Spleen (tissue), 11 donors: Measurements from ENCODE around the gene TRERF1. TPM values are rescaled to one million over a fixed set of nuclear protein-coding genes. Genes with fewer than 3 reads are reported as not detected.

Experiments used
- DNase-seq: peaks from one replicate; pipeline ENCODE4 v3.0.0-alpha.2; 2020
- H3K27ac ChIP-seq, 8 donors: fragments of 200-600 bp; sonication (generic) in 7 of 8; 1 replicate in 4 of 8; 2 replicates in 4 of 8; pipeline versions ENCODE4 v1.5.0 to v1.8.0; 2016 to 2021; ENCODE audit warnings: inconsistent platforms in 4 of 8, mild to moderate bottlenecking in 4 of 8, moderate library complexity in 1 of 8
- H3K27me3 ChIP-seq, 7 donors: fragments of 200-600 bp; sonication (generic) in 6 of 7; replicated peaks in 1 of 7; 1 replicate in 4 of 7; 2 replicates in 3 of 7; pipeline versions ENCODE4 v1.5.0 to v1.8.0; 2016 to 2021; ENCODE audit warnings: inconsistent platforms in 3 of 7, mild to moderate bottlenecking in 1 of 7
- H3K36me3 ChIP-seq, 6 donors: fragments of 200-600 bp; sonication (generic) in 5 of 6; 1 replicate in 4 of 6; 2 replicates in 2 of 6; pipeline versions ENCODE4 v1.5.0 to v1.8.0; 2016 to 2021; ENCODE audit warnings: inconsistent platforms in 2 of 6
- H3K4me1 ChIP-seq, 6 donors: fragments of 200-600 bp; sonication (generic) in 5 of 6; 1 replicate in 3 of 6; 2 replicates in 3 of 6; pipeline versions ENCODE4 v1.5.0 to v1.8.0; 2016 to 2021; ENCODE audit warnings: inconsistent platforms in 3 of 6
- H3K4me3 ChIP-seq, 8 donors: fragments of 200-600 bp; sonication (generic) in 7 of 8; 1 replicate in 4 of 8; 2 replicates in 4 of 8; pipeline versions ENCODE4 v1.5.0 to v1.8.0; 2016 to 2021; ENCODE audit warnings: inconsistent platforms in 4 of 8, mild to moderate bottlenecking in 4 of 8, moderate library complexity in 2 of 8
- H3K9me3 ChIP-seq, 8 donors: fragments of 200-600 bp; sonication (generic) in 7 of 8; 1 replicate in 4 of 8; 2 replicates in 4 of 8; pipeline versions ENCODE4 v1.5.0 to v1.8.0; 2016 to 2021; ENCODE audit warnings: inconsistent platforms in 4 of 8
- CTCF ChIP-seq, 11 experiments: fragments of 200-600 bp in 7 of 11; fragments of 450-650 bp in 4 of 11; sonication (generic) in 4 of 11; IDR thresholded peaks in 8 of 11; conservative IDR thresholded peaks in 3 of 11; 1 replicate in 7 of 11; 2 replicates in 4 of 11; pipeline versions ENCODE4 v1.4.0 to v1.8.0; 2016 to 2021; ENCODE audit warnings: antibody characterized with exemption in 11 of 11, inconsistent platforms in 4 of 11, mild to moderate bottlenecking in 1 of 11
- POLR2A ChIP-seq, 3 donors: fragments of 450-650 bp; IDR thresholded peaks; one replicate each; pipeline ENCODE4 v1.5.1; 2017; ENCODE audit warnings: antibody characterized with exemption in 3 of 3, mild to moderate bottlenecking in 1 of 3
- POLR2AphosphoS5 ChIP-seq, 3 donors: sonication (generic); formaldehyde crosslinking; IDR thresholded peaks; one replicate each; pipeline ENCODE4 v1.5.1; 2017; ENCODE audit warnings: antibody characterized with exemption in 3 of 3
- WGBS, 5 donors: extraction: QIAGEN DNeasy Blood & Tissue Kit in 3 of 5; methylation state at CpG; one replicate each; pipeline versions ENCODE4 v1.1.5 to v1.1.7; 2013 to 2018; 5-methylcytosine and 5-hydroxymethylcytosine counted together
- intact Hi-C: fragments of 100-400 bp; cut with DNase I; formaldehyde crosslinking; loops from one replicate; pipeline ENCODE4 v1.15.0; 2023; ENCODE audit warnings: low total_unique reads
- polyA plus RNA-seq, 3 donors: library from polyadenylated mRNA; stranded (reverse); fragments of 200-250 nt; gene quantifications; one replicate each; pipeline ENCODE4 v1.2.1, GENCODE V29; 2013
- total RNA-seq, 7 donors: library from RNA; depleted of rRNA in 3 of 7; stranded (reverse); fragments of >200 nt in 3 of 7; fragmentation: NEBNext Ultra II Directional in 4 of 7; extraction: Animal tissue kit (Norgen Biotek cat#: 25700) in 4 of 7; gene quantifications; one replicate each; pipeline versions ENCODE4 v1.1.0 to v1.2.1, GENCODE V29; 2016 to 2021
- donor health status: healthy with polysubstance abuse.
- donor health status: DM: no; HTN: no; CAD: no; lungs with moderate emphysema.
- donor health status: DM: no; HTN: no; CAD: no.
- donor health status: Bipolar disorder and iron deficiency.
- donor health status: healthy.
- donor health status: DM: no; HTN: no; CAD: no.
- donor health status: DM: yes; HTN: yes; CAD: no.

The TRERF1 gene
- total and polyA plus RNA-seq, 10 donors, result 1.5 to 16.9 (median 12.4) TPM

GRCh38 chr6:42390228-42390934 is 61.3 kb downstream of the TRERF1 start:
- Histone ChIP-seq H3K4me1 (peaks cover 12 to 97% (median 72%) of the 10 kb centered on the region in 6 donors), H3K27ac (peak overlapping the region; percentile 64 to 91 (median 78)), H3K4me3 (peak overlapping the region in 1 of 8 donors; percentile 10), H3K36me3 (no peaks in the 10 kb centered on the region), H3K9me3 (no peaks in the 10 kb centered on the region), H3K27me3 (no peaks in the 10 kb centered on the region)
- intact Hi-C loops, result no loop called here
- TF ChIP-seq POLR2AphosphoS5 (IDR thresholded peaks at IDR 0.05) (peak in 2 of 3 donors; percentile 27 to 89), CTCF (IDR thresholded peaks at IDR 0.05 in 8 of 11, conservative IDR thresholded peaks at IDR 0.05 in 3 of 11) (peak in 1 of 11 experiments; percentile 13), POLR2A (IDR thresholded peaks at IDR 0.05) (no peak)
- 52 to 70% (median 65%) methylated on average over 17 of the region's 17 CpGs for WGBS, 5 donors
- DNase-seq, result no peak

GRCh38 chr6:42389736-42390135 is 62.0 kb downstream of the TRERF1 start:
- H3K4me1 ChIP-seq, result peaks cover 10 to 97% (median 67%) of the 10 kb centered on the region in 6 donors
- DNase-seq, result no peak
- TF ChIP-seq CTCF (IDR thresholded peaks at IDR 0.05 in 8 of 11, conservative IDR thresholded peaks at IDR 0.05 in 3 of 11) (no peak), POLR2A (IDR thresholded peaks at IDR 0.05) (no peak), POLR2AphosphoS5 (IDR thresholded peaks at IDR 0.05) (no peak)

GRCh38 chr6:42388046-42388445 is 63.7 kb downstream of the TRERF1 start:
- intact Hi-C loops, result no loop called here
- Histone ChIP-seq H3K9me3 (no peaks in the 10 kb centered on the region), H3K27ac (peak overlapping the region in 4 of 8 donors; percentile 80 to 91 (median 84)), H3K36me3 (no peaks in the 10 kb centered on the region), H3K4me1 (peaks cover 8 to 80% (median 51%) of the 10 kb centered on the region in 6 donors), H3K27me3 (no peaks in the 10 kb centered on the region), H3K4me3 (no peak overlapping the region)
- DNase-seq, result no peak
- no peak for TF ChIP-seq POLR2A (IDR thresholded peaks at IDR 0.05)
- TF ChIP-seq POLR2AphosphoS5 (IDR thresholded peaks at IDR 0.05), result no peak
- TF ChIP-seq CTCF (IDR thresholded peaks at IDR 0.05 in 8 of 11, conservative IDR thresholded peaks at IDR 0.05 in 3 of 11), result no peak
- 84 to 95% (median 91%) methylated on average over 4 of the region's 4 CpGs for WGBS, 5 donors

More at GRCh38 chr6:42389736-42390135, 62.0 kb downstream of the TRERF1 start:
- H3K36me3 ChIP-seq, result no peaks in the 10 kb centered on the region
- peak overlapping the region; percentile 32 to 91 (median 78) for H3K27ac ChIP-seq
- intact Hi-C loops, result no loop called here
- WGBS, 5 donors, result 68 to 76% (median 72%) methylated on average over 6 of the region's 6 CpGs
- H3K4me3 ChIP-seq, result no peak overlapping the region
- no peaks in the 10 kb centered on the region for H3K27me3 ChIP-seq
- no peaks in the 10 kb centered on the region for H3K9me3 ChIP-seq

GRCh38 chr6:42387336-42387735 is 64.4 kb downstream of the TRERF1 start:
- Histone ChIP-seq H3K4me3 (peak overlapping the region in 1 of 8 donors; percentile 5), H3K36me3 (no peaks in the 10 kb centered on the region), H3K4me1 (peaks cover 8 to 74% (median 50%) of the 10 kb centered on the region in 6 donors), H3K27me3 (no peaks in the 10 kb centered on the region), H3K9me3 (no peaks in the 10 kb centered on the region), H3K27ac (peak overlapping the region in 7 of 8 donors; percentile 23 to 91 (median 80))
- TF ChIP-seq POLR2A (IDR thresholded peaks at IDR 0.05) (no peak), POLR2AphosphoS5 (IDR thresholded peaks at IDR 0.05) (peak in 1 of 3 donors; percentile 56), CTCF (IDR thresholded peaks at IDR 0.05 in 8 of 11, conservative IDR thresholded peaks at IDR 0.05 in 3 of 11) (no peak)
- no peak for DNase-seq
- 25 to 44% (median 36%) methylated on average over 4 of the region's 4 CpGs for WGBS, 5 donors
- intact Hi-C loops, result no loop called here
